M059J (cell line): ENCODE results near the gene PTPRN2. TPM values are rescaled to one million over a fixed set of nuclear protein-coding genes. Genes with fewer than 3 reads are reported as not detected.
"Not testable (repeated sequence)": the region's sequence is repeated elsewhere in the genome, so short reads cannot be mapped to it uniquely, and the experiment has no call there.

ENCODE experiments used
- DNase-seq: peaks from one replicate; pipeline ENCODE4 v3.0.0-alpha.2; 2012; ENCODE audit warnings: low read depth
- total RNA-seq: library from RNA; depleted of rRNA; stranded (reverse); fragments of >200 nt; shearing (Covaris generic); gene quantifications from 2 replicates; pipeline ENCODE4 v1.2.3, GENCODE V29; 2014

Gene PTPRN2
- total RNA-seq, 1 experiment from 2014 or later, result 2.3 TPM

GRCh38 chr7:158419238-158419785 lies 168.3 kb downstream of the PTPRN2 start:
- DNase-seq, result no peak

GRCh38 chr7:158418395-158418794 lies 169.2 kb downstream of the PTPRN2 start:
- DNase-seq, result not testable (repeated sequence)

DNA sequence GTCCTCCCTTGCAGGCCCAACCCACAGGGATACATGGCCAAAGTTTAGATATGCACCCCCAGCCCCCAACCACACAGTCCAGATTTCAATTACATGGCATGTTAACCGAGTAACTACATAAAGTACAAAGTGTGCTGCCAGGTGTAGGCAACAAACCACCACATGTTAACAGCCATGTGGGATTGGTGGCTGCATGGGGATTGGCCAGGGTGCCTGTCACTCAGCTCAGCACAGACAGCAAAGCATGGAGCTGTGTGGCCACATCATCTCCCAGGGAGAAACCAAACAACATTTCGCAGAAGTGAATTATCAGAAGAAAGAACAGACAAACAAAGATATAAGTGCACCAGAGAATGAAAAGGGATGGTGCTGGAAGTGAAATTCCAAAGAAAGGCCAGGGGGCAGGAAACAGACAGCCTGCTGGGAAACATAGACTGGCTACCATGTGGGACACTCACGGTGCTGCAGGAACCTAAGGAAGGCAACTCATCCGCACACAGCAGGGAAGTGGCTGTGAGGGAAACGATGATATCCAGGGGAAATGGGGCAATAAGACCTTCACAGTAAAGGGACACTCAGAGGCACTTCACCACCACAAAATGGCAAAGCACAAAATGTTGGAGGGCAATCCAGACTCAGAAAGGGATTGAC lies 171.2 kb downstream of the PTPRN2 start:
- no peak for DNase-seq

DNA sequence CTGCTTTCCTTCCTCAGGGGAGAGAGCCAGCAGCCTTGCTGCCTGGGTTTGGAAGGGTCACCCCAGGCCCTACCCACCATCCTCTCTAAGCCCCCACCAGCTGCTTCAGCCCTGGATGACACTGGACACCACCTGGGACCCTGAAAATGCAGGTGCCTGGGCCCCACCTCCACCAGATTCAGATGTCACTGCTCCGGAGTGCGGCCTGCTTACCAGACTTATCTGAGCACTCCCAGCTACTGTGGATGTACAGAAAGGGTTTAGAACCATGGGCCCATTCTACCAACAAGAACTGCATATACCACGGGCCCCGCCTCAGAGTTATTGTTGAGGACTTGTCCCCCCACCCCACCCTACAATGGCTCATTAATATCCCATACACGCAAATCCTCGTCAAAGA lies 172.3 kb downstream of the PTPRN2 start:
- DNase-seq, result no peak

GRCh38 chr7:158414486-158414961 lies 173.1 kb downstream of the PTPRN2 start:
- DNase-seq, result no peak

- no peak for DNase-seq
These were observed 173.6 kb downstream of the PTPRN2 start for GRCh38 chr7:158414002-158414401.

- no peak for DNase-seq
These were observed 176.2 kb downstream of the PTPRN2 start for GRCh38 chr7:158411232-158411950.

GRCh38 chr7:158410720-158411119 lies 176.9 kb downstream of the PTPRN2 start:
- DNase-seq, result no peak

DNA sequence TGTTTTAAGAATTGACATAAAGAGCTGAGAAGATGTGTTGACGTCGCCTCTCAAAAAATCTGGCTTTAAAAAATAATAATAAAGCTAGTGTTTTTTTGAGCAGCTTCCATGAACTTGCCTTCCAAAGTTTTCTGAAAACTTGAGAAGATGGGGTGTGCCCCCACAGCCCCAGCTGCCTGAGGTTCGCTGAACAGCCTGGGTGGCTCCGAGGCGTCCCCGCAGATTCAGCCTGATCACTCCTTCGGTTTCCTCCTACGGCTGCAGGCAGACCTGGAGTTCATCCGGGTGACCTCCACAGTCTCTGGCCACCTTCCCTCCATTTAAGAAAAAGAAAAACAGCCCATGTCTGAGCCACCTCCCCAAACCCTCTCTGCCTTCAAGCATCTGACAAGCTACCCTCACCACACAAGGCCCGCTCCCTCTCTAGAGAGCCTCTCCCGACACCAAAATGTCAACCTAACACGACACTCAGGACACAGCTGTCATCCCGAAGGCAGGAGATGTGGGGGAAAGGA lies 177.8 kb downstream of the PTPRN2 start:
- no peak for DNase-seq

- no peak for DNase-seq
These were observed 178.5 kb downstream of the PTPRN2 start for GRCh38 chr7:158409120-158409519.

DNA sequence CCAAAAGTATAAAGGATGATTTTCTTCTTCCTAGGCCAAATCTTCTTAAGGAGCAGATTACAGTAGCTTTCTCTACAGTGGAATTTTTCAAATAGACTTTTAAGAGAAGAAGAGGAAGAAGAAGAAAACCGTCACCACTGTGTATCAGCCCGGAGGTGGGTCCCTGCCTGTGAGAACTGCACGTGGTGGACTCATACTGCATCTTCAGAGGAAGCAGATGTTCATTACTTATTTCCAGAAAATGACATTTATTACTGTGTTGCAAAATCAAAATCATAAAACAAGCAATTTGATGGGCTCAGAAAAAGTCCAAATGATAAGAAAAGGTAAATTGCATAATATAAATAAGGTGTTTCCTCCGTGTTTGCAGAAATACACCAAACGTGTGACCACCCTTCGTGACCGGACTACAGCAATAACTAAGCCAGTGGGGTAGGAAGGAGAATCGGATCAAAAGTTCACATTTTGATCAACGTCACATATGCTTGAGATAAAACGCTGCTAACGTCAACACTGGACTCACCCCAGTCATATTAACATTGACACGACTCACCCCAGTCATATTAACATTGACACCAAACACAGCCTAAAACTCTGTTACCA lies 179.2 kb downstream of the PTPRN2 start:
- no peak for DNase-seq

DNA sequence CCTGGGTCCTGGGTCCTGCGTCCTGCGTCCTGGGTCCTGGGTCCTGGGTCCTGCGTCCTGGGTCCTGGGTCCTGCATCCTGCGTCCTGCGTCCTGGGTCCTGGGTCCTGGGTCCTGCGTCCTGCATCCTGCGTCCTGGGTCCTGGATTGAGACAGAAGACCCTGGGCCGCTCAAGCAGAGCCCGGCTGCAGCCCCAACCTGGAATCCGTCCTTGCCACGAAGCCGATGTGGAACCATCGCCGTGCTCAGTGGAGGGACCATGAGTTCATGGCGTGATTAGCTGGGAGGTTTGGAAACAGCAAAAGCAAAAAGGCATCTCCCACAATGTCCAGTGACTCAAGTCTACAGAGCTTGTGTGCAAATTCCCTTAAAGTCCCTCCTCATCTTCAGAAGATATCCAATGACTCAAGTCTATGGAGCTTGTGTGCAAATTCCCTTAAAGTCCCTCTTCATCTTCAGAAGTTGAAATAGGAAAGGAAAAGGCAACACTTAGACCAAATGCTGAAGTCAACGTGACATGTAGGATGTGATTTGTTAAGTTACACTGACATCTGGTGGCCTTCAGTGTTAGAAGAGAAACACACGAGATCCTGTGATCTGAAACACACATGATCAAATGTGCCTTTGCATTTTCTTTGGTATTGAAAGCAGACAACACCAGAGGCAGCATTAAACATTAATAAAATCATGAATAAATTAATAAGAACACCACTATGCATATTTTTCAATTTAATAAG lies 179.9 kb downstream of the PTPRN2 start:
- peak; percentile 53 for DNase-seq

- no peak for DNase-seq
These were observed 180.8 kb downstream of the PTPRN2 start for GRCh38 chr7:158406801-158407200.

- no peak for DNase-seq
These were observed 181.3 kb downstream of the PTPRN2 start for GRCh38 chr7:158406364-158406763.

GRCh38 chr7:158405771-158406170 lies 181.9 kb downstream of the PTPRN2 start:
- DNase-seq, result not testable (repeated sequence)

DNA sequence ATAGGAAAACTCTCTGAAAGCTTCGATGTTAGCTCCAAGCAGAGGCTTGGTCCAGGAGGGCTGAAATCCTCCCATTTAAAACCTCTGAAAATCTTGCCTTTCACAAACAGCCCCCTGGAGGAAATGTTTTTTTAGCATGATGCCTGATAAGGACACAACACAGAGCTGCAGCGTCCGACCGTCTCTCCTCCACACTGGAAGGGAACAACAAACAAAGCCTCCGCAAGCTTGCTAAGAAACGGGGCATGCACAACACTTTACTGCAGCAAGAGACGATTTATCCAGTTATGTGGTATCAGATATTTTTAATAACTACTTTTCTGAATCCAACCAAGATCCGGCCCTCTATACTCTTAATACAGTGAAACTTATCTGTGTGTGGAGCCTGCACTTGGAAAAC lies 182.3 kb downstream of the PTPRN2 start:
- DNase-seq, result no peak

DNA sequence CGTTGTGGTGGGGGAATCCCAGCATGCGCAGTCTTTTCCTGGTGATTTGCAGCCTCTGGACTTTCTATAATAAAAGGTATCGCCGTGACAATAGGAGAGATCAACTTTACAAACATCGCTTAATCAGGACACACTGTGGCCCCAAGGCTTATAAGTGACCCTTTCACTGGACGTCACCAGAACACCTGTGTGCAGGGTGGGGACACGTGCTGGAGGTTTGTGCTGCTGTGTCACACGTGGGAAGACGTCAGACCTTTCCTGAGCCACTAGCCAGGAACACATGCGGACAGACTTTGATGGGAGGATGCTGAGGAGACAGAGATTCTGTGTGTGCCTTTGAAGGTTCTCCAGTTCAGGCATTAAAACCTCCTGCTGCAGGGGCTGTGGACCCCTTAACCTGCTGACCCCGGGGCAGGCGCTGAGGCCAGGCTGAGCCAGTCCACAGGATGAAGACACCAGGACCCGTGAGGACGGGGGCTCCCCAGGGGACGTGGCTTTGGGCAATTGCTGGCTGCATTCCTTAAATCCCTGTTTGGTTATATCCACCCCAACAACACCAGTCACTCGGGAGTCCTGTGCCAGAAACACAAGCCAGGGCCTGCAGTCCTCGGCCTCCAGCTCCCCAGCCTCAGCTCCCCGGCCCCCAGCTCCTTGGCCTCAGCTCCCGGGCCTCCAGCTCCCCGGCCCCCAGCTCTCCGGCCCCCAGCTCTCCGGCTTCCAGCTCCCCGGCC lies 183.4 kb downstream of the PTPRN2 start:
- DNase-seq, result no peak

DNA sequence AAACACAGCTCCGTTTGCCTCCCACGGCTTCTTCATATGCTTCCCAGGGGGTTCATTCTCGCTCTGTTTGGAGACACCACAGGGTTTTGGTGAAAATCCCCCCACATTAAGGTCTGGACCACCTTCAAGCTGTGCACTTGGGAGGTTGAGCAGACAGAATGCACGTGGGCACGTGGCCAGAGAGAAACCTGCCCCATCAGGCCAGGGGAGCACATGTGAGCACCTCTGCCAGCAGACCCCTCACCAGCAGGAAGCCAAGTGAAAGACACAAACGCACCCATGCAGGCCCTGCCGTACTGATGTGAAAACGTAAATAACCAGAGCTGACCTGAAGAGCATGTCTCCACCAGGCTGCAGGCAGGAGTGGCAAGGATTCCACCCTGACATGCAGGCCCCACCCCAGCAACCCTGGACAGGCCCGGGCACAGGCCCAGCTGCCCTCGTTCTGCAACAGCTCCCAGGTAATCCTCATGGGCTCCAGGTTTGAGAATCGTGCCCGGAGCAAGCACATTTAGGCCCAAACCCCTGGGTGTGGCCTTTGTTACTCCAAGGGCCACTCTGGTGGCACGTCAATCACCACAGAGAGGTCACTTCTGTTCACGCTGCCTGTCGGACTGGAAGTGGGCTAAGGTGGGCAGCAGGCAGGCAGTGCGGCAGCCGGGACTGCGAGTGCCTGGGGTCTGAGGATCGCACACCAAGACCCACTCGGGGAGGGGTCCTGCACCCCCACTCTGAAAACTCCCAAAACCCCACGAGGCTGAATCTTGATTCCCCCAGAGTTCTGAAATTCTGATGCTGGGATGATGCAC lies 184.4 kb downstream of the PTPRN2 start:
- DNase-seq, result no peak

GRCh38 chr7:158402471-158402870 lies 185.2 kb downstream of the PTPRN2 start:
- no peak for DNase-seq

- DNase-seq, result no peak
These were observed 185.8 kb downstream of the PTPRN2 start for GRCh38 chr7:158401826-158402225.
